Measurements from ENCODE around the gene ZBTB40. TPM values are rescaled to one million over a fixed set of nuclear protein-coding genes. Genes with fewer than 3 reads are reported as not detected.

ZBTB40 gene
- total RNA-seq, 4 donors from 2014 or later = 12.0 to 17.3 (median 12.5) TPM

- H3K9me3 ChIP-seq = no peaks in the 10 kb centered on the region
- no peak for ATAC-seq
- H3K4me1 ChIP-seq = no peaks in the 10 kb centered on the region
- peaks cover 29 to 39% (median 34%) of the 10 kb centered on the region in 3 donors for H3K27me3 ChIP-seq
- intact Hi-C loops (cut with DNase I; ENCODE audit: low total_unique reads) (no loop called here), in situ Hi-C loops (cut with MboI; ENCODE audit: low sequenced_read_pairs in 4 of 4) (no loop called here)
- no peak overlapping the region for H3K27ac ChIP-seq
- DNase-seq = no peak
- no peak overlapping the region for H3K4me3 ChIP-seq
- TF ChIP-seq POLR2A (IDR thresholded peaks at IDR 0.05) (no peak), CTCF (IDR thresholded peaks at IDR 0.05 in 4 of 5, conservative IDR thresholded peaks at IDR 0.05 in 1 of 5) (no peak)
- no peaks in the 10 kb centered on the region for H3K36me3 ChIP-seq
Observed at GRCh38 chr1:22573237-22573636, 121.6 kb downstream of the ZBTB40 start.

GRCh38 chr1:22575532-22576149 is 124.0 kb downstream of the ZBTB40 start:
- H3K4me1 ChIP-seq = no peaks in the 10 kb centered on the region
- DNase-seq (no peak), ATAC-seq (no peak)
- in situ Hi-C loops (cut with MboI; ENCODE audit: low sequenced_read_pairs in 4 of 4) (no loop called here), intact Hi-C loops (cut with DNase I; ENCODE audit: low total_unique reads) (no loop called here)
- no peak overlapping the region for H3K4me3 ChIP-seq
- TF ChIP-seq CTCF (IDR thresholded peaks at IDR 0.05 in 4 of 5, conservative IDR thresholded peaks at IDR 0.05 in 1 of 5) (no peak), POLR2A (IDR thresholded peaks at IDR 0.05) (no peak)
- no peaks in the 10 kb centered on the region for H3K36me3 ChIP-seq
- H3K27ac ChIP-seq = no peak overlapping the region
- H3K27me3 ChIP-seq = peaks cover 29 to 39% (median 34%) of the 10 kb centered on the region in 3 donors
- H3K9me3 ChIP-seq = no peaks in the 10 kb centered on the region

GRCh38 chr1:22576150-22576544 is 124.5 kb downstream of the ZBTB40 start:
- H3K27ac ChIP-seq = no peak overlapping the region
- ATAC-seq (no peak), DNase-seq (no peak)
- H3K27me3 ChIP-seq = peaks cover 29 to 39% (median 33%) of the 10 kb centered on the region in 3 donors
- intact Hi-C loops (cut with DNase I; ENCODE audit: low total_unique reads) = no loop called here
- H3K4me3 ChIP-seq = no peak overlapping the region
- in situ Hi-C loops (cut with MboI; ENCODE audit: low sequenced_read_pairs in 4 of 4) = no loop called here
- H3K4me1 ChIP-seq = no peaks in the 10 kb centered on the region
- no peaks in the 10 kb centered on the region for H3K9me3 ChIP-seq
- no peaks in the 10 kb centered on the region for H3K36me3 ChIP-seq
- TF ChIP-seq POLR2A (IDR thresholded peaks at IDR 0.05) = no peak
- TF ChIP-seq CTCF (IDR thresholded peaks at IDR 0.05 in 4 of 5, conservative IDR thresholded peaks at IDR 0.05 in 1 of 5) = no peak

- Histone ChIP-seq H3K36me3 (no peaks in the 10 kb centered on the region), H3K27ac (no peak overlapping the region), H3K27me3 (peaks cover 26 to 35% (median 28%) of the 10 kb centered on the region in 3 donors), H3K4me1 (no peaks in the 10 kb centered on the region), H3K4me3 (no peak overlapping the region), H3K9me3 (no peaks in the 10 kb centered on the region)
- intact Hi-C loops (cut with DNase I; ENCODE audit: low total_unique reads) = no loop called here
- DNase-seq = no peak
- TF ChIP-seq CTCF (IDR thresholded peaks at IDR 0.05 in 4 of 5, conservative IDR thresholded peaks at IDR 0.05 in 1 of 5) (no peak), POLR2A (IDR thresholded peaks at IDR 0.05) (no peak)
- in situ Hi-C loops (cut with MboI; ENCODE audit: low sequenced_read_pairs in 4 of 4) = no loop called here
- no peak for ATAC-seq
Observed at GRCh38 chr1:22576617-22577016, 125.0 kb downstream of the ZBTB40 start.

Data from gastrocnemius medialis (tissue), 4 donors.